HepG2 (cell line): ENCODE results near the gene SDR39U1. TPM values are rescaled to one million over a fixed set of nuclear protein-coding genes. Genes with fewer than 3 reads are reported as not detected.

ENCODE experiments used
- AGO1 ChIP-seq: fragments of 200-400 bp; formaldehyde crosslinking; IDR thresholded peaks from 2 replicates; pipeline ENCODE4 v1.6.1; 2017; ENCODE audit warnings: mild to moderate bottlenecking, low read depth, low read length, moderate library complexity; ENCODE audit not compliant: poor library complexity, severe bottlenecking
- ATF7-NPFF ChIP-seq: sonication (generic); formaldehyde crosslinking; IDR thresholded peaks from 2 replicates; pipeline ENCODE4 v1.8.1; 2023; ENCODE audit warnings: mild to moderate bottlenecking, low read depth, missing genetic modification reagents, moderate library complexity
- BORCS8-MEF2B ChIP-seq: sonication (generic); formaldehyde crosslinking; IDR thresholded peaks from 2 replicates; pipeline ENCODE4 v1.8.0; 2022; ENCODE audit warnings: mild to moderate bottlenecking, missing genetic modification reagents
- DMAP1 ChIP-seq: IDR thresholded peaks from 2 replicates; pipeline ENCODE4 v1.6.1; 2016
- HNRNPK ChIP-seq: fragments of 200-400 bp; formaldehyde crosslinking; IDR thresholded peaks from 2 replicates; pipeline ENCODE4 v1.6.1; 2018; ENCODE audit warnings: low read length, low read depth, moderate library complexity, mild to moderate bottlenecking; ENCODE audit not compliant: poor library complexity, severe bottlenecking
- KLF13 ChIP-seq: sonication (generic); formaldehyde crosslinking; IDR thresholded peaks from 2 replicates; pipeline ENCODE4 v1.4.0; 2020; ENCODE audit warnings: mild to moderate bottlenecking, missing genetic modification reagents
- LCORL ChIP-seq, 2 experiments: fragments of 450-650 bp in 1 of 2; sonication (generic) in 1 of 2; formaldehyde crosslinking in 1 of 2; IDR thresholded peaks; 2 replicates each; pipeline versions ENCODE4 v1.5.0 to v1.6.1; 2017 to 2020; ENCODE audit warnings: antibody characterized with exemption in 1 of 2, missing genetic modification reagents in 1 of 2
- MTA1 ChIP-seq: sonication (generic); formaldehyde crosslinking; IDR thresholded peaks from 2 replicates; pipeline ENCODE4 v1.4.0; 2020; ENCODE audit warnings: missing genetic modification reagents, mild to moderate bottlenecking, borderline replicate concordance
- NFIB ChIP-seq: sonication (generic); formaldehyde crosslinking; IDR thresholded peaks from 2 replicates; pipeline ENCODE4 v1.9.0; 2021; ENCODE audit warnings: missing genetic modification reagents, mild to moderate bottlenecking, borderline replicate concordance
- NFKB2 ChIP-seq: sonication (generic); formaldehyde crosslinking; IDR thresholded peaks from 2 replicates; pipeline ENCODE4 v1.4.0; 2020; ENCODE audit warnings: missing genetic modification reagents, borderline replicate concordance
- RFX3 ChIP-seq: IDR thresholded peaks from 2 replicates; pipeline ENCODE4 v1.6.1; 2016; ENCODE audit warnings: missing biosample characterization, missing genetic modification reagents
- SP5 ChIP-seq: IDR thresholded peaks from 2 replicates; pipeline ENCODE4 v1.6.1; 2016; ENCODE audit warnings: low read depth, borderline replicate concordance
- TCF12 ChIP-seq, 2 experiments: fragments of 450-650 bp in 1 of 2; sonication (generic) in 1 of 2; formaldehyde crosslinking in 1 of 2; IDR thresholded peaks; 2 replicates each; pipeline versions ENCODE4 v1.6.1 to v1.8.0; 2017 to 2022; ENCODE audit warnings: antibody characterized with exemption in 1 of 2, mild to moderate bottlenecking in 1 of 2, missing genetic modification reagents in 1 of 2, moderate library complexity in 1 of 2
- ZBTB21 ChIP-seq: sonication (generic); formaldehyde crosslinking; IDR thresholded peaks from 2 replicates; pipeline ENCODE4 v1.4.0; 2020; ENCODE audit warnings: missing genetic modification reagents
- ZBTB42 ChIP-seq: sonication (generic); formaldehyde crosslinking; IDR thresholded peaks from 2 replicates; pipeline ENCODE4 v1.5.0; 2020; ENCODE audit warnings: mild to moderate bottlenecking, missing genetic modification reagents
- ZFYVE20 ChIP-seq: sonication (generic); formaldehyde crosslinking; IDR thresholded peaks from 2 replicates; pipeline ENCODE4 v1.8.0; 2023; ENCODE audit warnings: low read depth, mild to moderate bottlenecking, moderate library complexity, missing genetic modification reagents, borderline replicate concordance
- ZNF30 ChIP-seq: sonication (generic); formaldehyde crosslinking; IDR thresholded peaks from 2 replicates; pipeline ENCODE4 v1.5.0; 2020; ENCODE audit warnings: mild to moderate bottlenecking, missing genetic modification reagents
- ZNF333 ChIP-seq: sonication (generic); formaldehyde crosslinking; IDR thresholded peaks from 2 replicates; pipeline ENCODE4 v1.4.0; 2020; ENCODE audit warnings: mild to moderate bottlenecking, missing genetic modification reagents, borderline replicate concordance
- polyA plus RNA-seq, 8 experiments: library from polyadenylated mRNA; depleted of rRNA in 3 of 8; stranded (reverse) in 7 of 8; unstranded in 1 of 8; fragments of >200 nt; fragmentation: Illumina TruSeq in 4 of 8; extraction: Trizol in 4 of 8; gene quantifications; 2 replicates each; pipeline versions ENCODE4 v1.2.1 to v1.2.3, GENCODE V29; 2011 to 2016; ENCODE audit warnings: low read depth in 4 of 8, missing spikeins in 1 of 8, mixed read lengths in 1 of 8; ENCODE audit not compliant: insufficient read depth in 1 of 8
- total RNA-seq, 5 experiments: library from RNA; depleted of rRNA; stranded (reverse); fragments of >200 nt; fragmentation: Illumina TruSeq; extraction: Trizol; gene quantifications; 2 replicates each; pipeline ENCODE4 v1.2.3, GENCODE V29; 2016; ENCODE audit warnings: low read depth in 1 of 5
- TF ChIP-seq, protein P1 (sequence below): sonication (generic); formaldehyde crosslinking; IDR thresholded peaks from 2 replicates; pipeline ENCODE4 v1.4.0; 2020; ENCODE audit warnings: missing genetic modification reagents
- TF ChIP-seq, protein P2 (sequence below): IDR thresholded peaks from 2 replicates; pipeline ENCODE4 v1.6.1; 2012; ENCODE audit warnings: inconsistent platforms
- TF ChIP-seq, protein P3 (sequence below): sonication (generic); formaldehyde crosslinking; IDR thresholded peaks from 2 replicates; pipeline ENCODE4 v1.9.0; 2022; ENCODE audit warnings: low read depth, missing genetic modification reagents
- TF ChIP-seq, protein P4 (sequence below): sonication (generic); formaldehyde crosslinking; IDR thresholded peaks from 2 replicates; pipeline ENCODE4; 2020; ENCODE audit warnings: missing genetic modification reagents, mild to moderate bottlenecking, borderline replicate concordance

SDR39U1 gene
- total and polyA plus RNA-seq, 2 of the 13 experiments (the other 11 are each of a cell fraction or from before 2014, with no cell fraction given): 34.4 to 129 TPM

DNA sequence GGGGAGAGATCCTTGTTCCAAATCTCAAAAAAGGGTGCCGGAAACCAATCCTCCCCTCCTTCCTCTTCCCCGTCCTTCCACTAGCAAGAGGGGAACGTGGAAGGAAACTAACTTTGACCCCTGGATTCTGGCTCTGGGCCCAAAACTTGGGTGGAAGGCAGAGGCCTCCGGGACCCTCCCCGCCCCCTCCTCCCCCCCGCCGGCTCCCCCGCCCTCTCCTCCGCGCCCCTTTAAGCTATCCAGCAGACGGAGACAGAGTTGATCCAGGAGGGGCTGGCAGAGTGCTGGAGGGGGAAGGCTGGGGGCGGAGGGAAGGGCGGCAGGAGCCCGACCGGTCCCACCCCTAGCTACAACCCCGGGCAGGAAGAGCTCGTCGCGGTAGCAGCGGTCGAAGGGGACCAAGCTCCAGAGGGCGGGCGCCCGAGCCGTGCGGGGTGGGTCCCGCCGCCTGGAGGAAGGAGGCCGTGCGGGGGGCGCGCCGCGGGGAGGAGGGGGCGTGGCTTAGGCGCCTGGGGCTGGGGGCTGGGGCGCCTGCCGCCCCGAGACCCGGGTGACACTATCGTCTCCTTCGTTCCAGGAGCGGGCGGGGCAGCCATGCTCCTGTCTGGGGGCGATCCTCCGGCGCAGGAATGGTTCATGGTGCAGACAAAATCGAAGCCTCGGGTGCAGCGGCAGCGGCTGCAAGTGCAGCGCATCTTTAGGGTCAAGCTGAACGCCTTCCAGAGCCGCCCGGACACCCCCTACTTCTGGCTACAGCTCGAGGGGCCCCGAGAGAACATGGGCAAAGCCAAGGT lies 43.7 kb downstream of the SDR39U1 start, which contains the start of gene NYNRIN (continued):
- no peak for TF ChIP-seq ZBTB42
- 0 out of 2 replicates have a peak, but pooled peaks have one; percentile 37 for TF ChIP-seq BORCS8-MEF2B (CRISPR knock-in tag)
- no peak for TF ChIP-seq KLF13 (CRISPR knock-in tag)
- TF ChIP-seq, protein P1, sequence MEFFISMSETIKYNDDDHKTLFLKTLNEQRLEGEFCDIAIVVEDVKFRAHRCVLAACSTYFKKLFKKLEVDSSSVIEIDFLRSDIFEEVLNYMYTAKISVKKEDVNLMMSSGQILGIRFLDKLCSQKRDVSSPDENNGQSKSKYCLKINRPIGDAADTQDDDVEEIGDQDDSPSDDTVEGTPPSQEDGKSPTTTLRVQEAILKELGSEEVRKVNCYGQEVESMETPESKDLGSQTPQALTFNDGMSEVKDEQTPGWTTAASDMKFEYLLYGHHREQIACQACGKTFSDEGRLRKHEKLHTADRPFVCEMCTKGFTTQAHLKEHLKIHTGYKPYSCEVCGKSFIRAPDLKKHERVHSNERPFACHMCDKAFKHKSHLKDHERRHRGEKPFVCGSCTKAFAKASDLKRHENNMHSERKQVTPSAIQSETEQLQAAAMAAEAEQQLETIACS (CRISPR knock-in tag): no peak
- no peak for TF ChIP-seq DMAP1
- TF ChIP-seq SP5 (CRISPR knock-in tag): 0 out of 2 replicates have a peak, but pooled peaks have one; percentile 11
- TF ChIP-seq NFIB (CRISPR knock-in tag): no peak
- no peak for TF ChIP-seq AGO1
- TF ChIP-seq MTA1 (CRISPR knock-in tag): no peak; the same call in 1 of the 2 replicates
- TF ChIP-seq, protein P2, sequence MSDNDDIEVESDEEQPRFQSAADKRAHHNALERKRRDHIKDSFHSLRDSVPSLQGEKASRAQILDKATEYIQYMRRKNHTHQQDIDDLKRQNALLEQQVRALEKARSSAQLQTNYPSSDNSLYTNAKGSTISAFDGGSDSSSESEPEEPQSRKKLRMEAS: 0 out of 2 replicates have a peak, but pooled peaks have one; percentile 22
- TF ChIP-seq NFKB2 (CRISPR knock-in tag): peak; percentile 64; the same call in 1 of the 2 replicates
- no peak for TF ChIP-seq RFX3 (CRISPR knock-in tag)
- no peak for TF ChIP-seq TCF12 (IDR thresholded peaks at IDR 0.05)
- 0 out of 2 replicates have a peak, but pooled peaks have one; percentile 59 for TF ChIP-seq TCF12 (CRISPR knock-in tag; IDR thresholded peaks at IDR 0.05)
- TF ChIP-seq, protein P3, sequence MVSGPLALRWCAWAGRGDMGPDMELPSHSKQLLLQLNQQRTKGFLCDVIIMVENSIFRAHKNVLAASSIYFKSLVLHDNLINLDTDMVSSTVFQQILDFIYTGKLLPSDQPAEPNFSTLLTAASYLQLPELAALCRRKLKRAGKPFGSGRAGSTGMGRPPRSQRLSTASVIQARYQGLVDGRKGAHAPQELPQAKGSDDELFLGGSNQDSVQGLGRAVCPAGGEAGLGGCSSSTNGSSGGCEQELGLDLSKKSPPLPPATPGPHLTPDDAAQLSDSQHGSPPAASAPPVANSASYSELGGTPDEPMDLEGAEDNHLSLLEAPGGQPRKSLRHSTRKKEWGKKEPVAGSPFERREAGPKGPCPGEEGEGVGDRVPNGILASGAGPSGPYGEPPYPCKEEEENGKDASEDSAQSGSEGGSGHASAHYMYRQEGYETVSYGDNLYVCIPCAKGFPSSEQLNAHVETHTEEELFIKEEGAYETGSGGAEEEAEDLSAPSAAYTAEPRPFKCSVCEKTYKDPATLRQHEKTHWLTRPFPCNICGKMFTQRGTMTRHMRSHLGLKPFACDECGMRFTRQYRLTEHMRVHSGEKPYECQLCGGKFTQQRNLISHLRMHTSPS: no peak
- no peak for TF ChIP-seq ZNF30 (CRISPR knock-in tag)
- TF ChIP-seq HNRNPK: peak; percentile 78
- no peak for TF ChIP-seq ZBTB21
- TF ChIP-seq ZNF333: peak; percentile 62; the same call in 1 of the 2 replicates
- TF ChIP-seq ZFYVE20 (CRISPR knock-in tag): no peak
- TF ChIP-seq, protein P4, sequence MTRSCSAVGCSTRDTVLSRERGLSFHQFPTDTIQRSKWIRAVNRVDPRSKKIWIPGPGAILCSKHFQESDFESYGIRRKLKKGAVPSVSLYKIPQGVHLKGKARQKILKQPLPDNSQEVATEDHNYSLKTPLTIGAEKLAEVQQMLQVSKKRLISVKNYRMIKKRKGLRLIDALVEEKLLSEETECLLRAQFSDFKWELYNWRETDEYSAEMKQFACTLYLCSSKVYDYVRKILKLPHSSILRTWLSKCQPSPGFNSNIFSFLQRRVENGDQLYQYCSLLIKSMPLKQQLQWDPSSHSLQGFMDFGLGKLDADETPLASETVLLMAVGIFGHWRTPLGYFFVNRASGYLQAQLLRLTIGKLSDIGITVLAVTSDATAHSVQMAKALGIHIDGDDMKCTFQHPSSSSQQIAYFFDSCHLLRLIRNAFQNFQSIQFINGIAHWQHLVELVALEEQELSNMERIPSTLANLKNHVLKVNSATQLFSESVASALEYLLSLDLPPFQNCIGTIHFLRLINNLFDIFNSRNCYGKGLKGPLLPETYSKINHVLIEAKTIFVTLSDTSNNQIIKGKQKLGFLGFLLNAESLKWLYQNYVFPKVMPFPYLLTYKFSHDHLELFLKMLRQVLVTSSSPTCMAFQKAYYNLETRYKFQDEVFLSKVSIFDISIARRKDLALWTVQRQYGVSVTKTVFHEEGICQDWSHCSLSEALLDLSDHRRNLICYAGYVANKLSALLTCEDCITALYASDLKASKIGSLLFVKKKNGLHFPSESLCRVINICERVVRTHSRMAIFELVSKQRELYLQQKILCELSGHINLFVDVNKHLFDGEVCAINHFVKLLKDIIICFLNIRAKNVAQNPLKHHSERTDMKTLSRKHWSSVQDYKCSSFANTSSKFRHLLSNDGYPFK: 0 out of 2 replicates have a peak, but pooled peaks have one; percentile 19
- TF ChIP-seq ATF7-NPFF (CRISPR knock-in tag): no peak; the same call in 1 of the 2 replicates
- no peak for TF ChIP-seq LCORL (IDR thresholded peaks at IDR 0.05)
- peak; percentile 49; the same call in 1 of the 2 replicates for TF ChIP-seq LCORL (CRISPR knock-in tag; IDR thresholded peaks at IDR 0.05)
